ENCODE measurements around the gene SLC35B1.

- TF ChIP-seq CTCF (conservative IDR thresholded peaks at IDR 0.05; ENCODE audit: low read depth, low read length) (no peak), EZH2 (IDR thresholded peaks at IDR 0.05; ENCODE audit: borderline replicate concordance, low read depth, low read length, poor library complexity, severe bottlenecking) (no peak)
Observed at GRCh38 chr17:49739641-49740271, 32.0 kb upstream of the SLC35B1 start.
